GM19463 (cell line): ENCODE data around the gene CELSR3.

Experiments
- ATAC-seq: cut with Tn5 transposase; IDR thresholded peaks from one replicate; pipeline ENCODE4 v1.9.1; 2021; ENCODE audit warnings: mild to moderate bottlenecking, moderate library complexity; ENCODE audit not compliant: unreplicated experiment

Gene CELSR3

DNA sequence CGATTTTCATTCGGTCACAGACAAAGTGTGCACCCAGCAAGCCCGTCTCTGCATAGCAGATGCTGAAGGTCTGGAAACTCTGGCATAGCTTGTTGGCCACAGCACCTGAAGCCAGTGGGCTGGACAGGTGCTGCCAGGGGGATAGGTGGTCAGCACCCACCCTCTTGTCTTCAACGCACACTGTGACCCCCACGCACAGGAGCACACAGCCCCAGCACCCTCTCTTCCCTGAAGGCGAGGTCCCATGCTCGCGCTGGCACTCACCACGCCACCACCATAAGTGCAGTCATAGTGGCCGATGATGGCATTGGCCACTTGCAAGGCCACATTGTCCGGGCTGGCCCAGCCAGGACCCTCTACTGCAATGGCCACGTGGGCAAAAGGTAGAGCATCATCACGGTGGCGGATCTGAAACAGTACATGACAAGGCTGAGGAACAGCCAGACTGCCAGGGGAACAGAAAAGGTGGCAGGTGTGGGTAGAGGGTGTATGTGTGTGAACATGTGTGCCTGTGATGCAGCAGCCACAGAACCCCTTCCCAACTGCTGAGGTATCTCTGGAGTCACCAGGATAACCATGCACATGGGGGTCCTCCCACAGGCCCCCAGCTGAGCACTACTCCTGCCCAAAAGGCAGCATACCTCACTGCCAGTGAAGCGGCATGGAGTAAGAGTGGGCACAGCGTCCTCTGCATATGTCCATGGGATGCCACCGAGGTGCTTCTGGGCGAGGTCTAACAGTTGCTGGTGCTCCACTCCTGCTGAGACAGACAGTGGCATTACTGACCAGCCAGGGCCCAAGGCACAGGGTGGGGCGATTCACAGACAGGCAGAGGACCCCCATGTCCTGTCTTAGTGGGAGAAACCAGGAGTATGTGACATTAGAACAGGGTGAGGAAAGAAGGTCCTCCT is 61.7 kb downstream of the CELSR3 start:
- ATAC-seq = no peak

- no peak for ATAC-seq
Observed at GRCh38 chr3:48599509-48600285, 63.0 kb downstream of the CELSR3 start.

DNA sequence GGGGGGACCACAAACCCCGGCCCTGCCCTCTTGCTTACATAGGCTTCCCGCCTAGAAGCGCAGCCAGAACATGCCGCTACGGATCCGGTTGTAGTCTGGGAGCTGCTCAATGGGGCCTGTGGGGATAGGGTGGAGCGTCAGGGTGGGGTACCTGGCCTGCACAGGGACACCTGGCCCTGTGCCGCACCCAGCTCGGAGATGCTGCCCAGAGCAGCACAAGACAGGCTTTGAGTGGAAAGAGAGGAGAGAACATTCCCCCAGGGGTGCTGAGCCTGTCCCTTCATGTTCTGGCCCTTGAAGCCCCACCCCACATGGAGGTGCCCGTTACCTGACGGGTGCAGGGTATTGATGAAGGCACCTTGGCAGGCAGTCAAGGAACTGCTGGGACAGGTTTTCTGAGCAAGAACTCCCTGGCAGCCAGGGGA is 63.6 kb downstream of the CELSR3 start:
- ATAC-seq = no peak

DNA sequence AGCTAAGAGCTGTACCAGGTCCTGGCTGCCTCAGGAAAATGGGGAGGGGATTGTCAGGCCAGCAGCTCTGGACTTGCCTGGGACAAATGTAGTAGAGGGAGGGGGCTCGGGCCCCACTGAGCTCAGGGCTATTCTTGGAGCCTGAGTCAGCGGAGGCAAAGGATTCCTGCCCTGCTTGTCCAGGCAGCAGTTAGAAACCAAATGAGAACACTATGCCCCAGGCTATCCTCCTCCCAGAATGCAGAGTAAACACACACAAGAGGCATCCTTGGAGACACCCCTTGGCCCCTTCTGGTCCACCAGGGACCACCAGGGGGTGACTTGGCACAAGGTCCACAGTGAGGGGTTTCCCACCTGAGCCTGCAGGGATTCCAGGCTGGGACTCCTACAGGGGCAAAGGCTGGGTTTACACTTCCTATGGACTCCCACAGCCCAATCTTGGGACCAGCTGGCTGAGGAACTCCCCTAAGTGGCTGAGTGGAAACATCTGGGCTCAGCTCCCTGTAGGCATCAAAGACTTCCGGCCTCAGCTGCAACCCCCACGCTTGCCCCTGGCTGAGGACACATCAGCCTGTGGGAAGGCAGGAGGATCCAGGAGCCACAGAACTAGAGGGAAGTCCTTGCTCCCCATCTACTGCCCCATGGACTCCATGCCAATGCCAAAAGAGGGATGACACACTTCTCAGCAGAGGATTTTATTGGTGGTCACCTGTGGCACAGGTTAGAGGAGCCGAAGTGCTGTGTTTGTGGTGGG is 64.2 kb downstream of the CELSR3 start:
- no peak for ATAC-seq

- no peak for ATAC-seq
Observed at GRCh38 chr3:48597408-48597800, 65.3 kb downstream of the CELSR3 start.

DNA sequence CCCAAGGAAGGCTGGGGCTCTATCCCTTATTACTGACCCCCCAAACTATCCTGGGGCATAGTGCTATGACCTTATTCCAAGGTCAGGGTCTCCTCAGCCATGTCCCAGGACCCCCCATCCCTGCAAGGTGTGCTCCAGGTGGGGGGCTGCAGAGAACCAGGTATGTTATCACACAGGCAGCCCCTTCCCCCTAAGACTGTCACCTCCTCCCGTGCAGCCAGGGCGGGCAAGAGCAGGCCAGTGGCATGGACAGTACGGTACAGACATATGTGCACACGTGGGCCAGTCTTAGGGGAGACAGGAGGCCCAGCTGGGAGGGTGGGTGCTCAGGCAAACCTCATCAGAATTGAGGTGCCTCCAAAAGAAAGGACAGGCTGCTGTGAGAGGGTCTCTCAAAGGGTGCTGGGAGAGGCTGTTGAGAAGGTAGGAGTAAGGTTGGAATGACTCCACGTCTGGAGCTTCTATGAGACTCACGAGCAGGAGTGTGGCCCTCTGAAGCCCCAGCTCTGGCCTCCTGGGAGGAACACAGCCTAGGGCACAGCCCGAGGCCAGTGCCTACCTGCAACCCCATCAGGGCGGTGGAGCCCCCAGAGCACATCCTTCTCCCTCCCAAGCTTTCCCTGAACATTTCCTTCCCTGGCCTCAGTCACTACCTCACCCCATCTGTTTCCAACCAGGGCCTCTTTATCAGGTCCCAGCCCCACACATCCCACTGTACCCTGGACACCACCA is 65.8 kb downstream of the CELSR3 start:
- no peak for ATAC-seq

- no peak for ATAC-seq
Observed at GRCh38 chr3:48596157-48596556, 66.5 kb downstream of the CELSR3 start.

GRCh38 chr3:48595526-48596121 is 67.1 kb downstream of the CELSR3 start:
- no peak for ATAC-seq

- no peak for ATAC-seq
Observed at GRCh38 chr3:48595075-48595525, 67.6 kb downstream of the CELSR3 start, which contains the start of gene COL7A1. Gene COL7A1, minus strand, starts transcription at chr3:48595329. Its CDS starts 170 bp downstream, at chr3:48595159.

DNA sequence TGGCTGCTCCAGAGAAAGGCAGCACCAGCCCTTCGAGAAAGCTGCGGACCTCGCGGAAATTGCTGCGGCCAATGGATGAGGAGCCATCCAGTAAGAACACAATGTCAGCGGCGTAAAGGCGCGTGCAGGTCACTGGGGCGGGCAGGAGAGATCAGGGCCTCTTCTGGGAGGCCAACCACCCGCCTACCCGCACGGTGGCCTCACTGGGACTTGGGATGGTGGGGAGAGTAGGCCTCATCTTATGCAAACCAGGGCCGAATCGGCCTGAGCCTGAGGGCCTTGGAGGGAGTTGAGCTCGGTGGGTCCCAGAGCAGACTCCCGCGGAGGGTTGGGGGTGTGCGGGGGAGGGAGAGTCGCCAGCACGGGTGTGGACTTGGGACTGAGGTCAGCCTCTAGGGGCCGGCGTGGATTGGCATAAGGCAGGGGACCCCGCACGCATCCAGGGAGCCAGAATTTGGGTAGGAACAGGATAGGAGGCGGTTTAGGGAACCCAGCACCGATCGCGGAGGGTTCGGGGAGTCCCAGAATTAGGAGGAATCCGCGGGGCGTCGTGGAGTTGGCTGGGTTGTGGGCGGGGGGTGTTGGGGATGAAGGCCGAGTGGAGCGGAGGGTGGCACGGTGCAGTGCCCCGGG is 68.2 kb downstream of the CELSR3 start:
- ATAC-seq = no peak

DNA sequence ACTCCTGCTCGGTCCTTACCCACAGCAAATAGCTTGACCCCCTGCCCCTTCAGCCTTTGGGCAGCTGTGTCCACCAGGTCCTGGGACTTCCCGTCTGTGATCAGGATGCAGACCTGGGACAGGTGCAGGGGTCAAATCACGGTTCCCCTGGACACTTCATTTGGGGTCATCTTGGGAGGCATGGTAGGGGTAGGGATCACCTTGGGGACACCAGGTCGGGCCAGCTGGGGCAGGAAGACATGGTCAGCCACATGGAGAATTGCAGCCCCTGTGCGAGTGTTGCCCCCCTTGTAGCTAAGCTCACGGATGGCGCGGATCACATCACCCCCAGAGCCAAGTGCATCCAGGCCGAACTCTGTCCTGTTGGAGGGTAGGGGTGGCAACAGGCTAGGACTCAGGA is 69.3 kb downstream of the CELSR3 start:
- no peak for ATAC-seq

DNA sequence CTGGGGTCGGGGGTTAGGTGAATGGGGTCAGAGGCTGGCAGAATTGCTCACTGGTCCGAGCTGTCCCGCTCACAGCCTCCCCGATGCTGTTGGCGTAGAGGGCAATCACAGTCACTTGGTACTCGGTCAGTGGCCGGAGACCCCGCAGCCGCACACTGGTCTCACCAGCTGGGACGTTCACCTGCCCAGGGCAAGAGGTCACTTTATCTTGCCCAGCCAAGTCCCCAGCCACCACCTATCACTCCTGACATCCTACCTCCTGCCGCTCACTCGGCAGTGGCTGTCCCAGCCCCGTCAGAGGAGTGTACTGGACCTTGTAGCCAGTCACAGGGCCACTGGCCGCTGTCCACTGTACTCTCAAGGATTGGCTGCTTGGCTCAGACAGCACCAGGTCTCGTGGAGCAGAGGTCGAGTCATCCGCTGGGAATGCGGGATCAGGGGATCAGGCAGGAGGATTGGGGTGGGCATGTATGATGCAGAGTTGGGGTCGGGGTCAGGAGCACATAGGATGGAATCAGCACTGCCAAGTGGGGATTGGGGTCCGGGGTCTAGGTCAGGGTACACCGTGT is 70.1 kb downstream of the CELSR3 start:
- ATAC-seq = no peak

GRCh38 chr3:48591886-48592518 is 70.7 kb downstream of the CELSR3 start:
- ATAC-seq = no peak

DNA sequence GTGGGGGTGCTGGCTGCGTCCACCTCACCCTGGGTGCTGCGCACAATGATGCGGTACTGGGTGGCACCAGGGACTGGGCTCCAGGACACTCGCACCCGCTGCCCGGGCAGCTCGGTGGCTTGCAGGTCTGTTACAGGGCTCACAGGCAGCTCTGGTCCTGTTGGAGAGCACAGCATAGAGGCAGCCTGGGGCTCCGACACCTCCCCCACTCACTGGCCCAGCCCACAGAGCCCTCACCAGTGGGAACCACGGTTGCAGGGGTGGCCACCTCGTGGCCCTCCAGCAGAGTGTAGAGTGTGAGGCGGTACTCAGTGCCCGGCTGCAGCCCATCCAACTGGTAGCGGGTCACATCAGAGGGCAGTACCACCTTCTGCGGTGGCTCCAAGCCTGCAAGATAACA is 71.2 kb downstream of the CELSR3 start:
- no peak for ATAC-seq

DNA sequence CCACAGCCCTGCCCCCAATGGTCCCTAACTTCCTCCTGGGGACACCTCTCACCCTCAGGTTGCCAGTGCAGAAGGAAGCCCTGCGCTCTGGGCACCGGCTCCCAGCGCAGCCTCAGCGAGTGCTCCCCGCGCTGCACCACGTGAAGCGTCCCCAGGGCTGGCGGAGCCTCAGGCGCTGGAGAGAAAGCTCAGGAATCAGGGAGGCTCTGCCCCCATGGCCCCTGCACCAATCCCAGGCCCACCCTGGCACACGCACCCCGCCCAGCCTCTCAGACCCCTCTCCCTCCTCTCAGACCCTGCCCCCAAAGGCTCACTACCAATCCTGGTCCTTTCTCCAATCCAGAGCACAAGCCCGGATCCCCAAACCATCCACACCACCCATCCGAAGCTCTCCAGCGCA is 74.5 kb downstream of the CELSR3 start:
- no peak for ATAC-seq

DNA sequence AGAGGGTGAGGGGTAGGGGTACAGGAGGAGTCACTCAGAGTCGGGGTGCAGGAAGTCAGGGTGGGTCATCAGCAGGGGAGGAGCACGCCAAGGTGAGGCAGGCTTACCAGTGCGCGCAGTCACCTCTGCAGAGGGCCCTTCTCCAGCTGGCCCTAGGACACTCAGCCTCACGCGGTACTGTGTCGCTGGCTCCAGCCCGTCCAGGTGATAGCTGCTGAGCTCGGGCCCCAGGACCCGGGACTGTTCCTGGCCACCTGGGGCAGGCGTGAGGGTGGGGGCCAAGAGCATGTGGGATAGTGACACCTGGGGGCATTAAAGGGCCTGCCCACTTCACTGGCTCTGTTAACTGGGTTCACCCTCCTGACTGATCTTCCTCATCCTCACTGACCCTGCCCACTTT is 75.0 kb downstream of the CELSR3 start:
- ATAC-seq = no peak
